HUES48 (cell line): ENCODE data around the gene STAT3.
"Not testable (repeated sequence)": the region's sequence is repeated elsewhere in the genome, so short reads cannot be mapped to it uniquely, and the experiment has no call there.

ENCODE experiments used
- H3K27ac ChIP-seq: one replicate; pipeline ENCODE4 v1.7.0; 2013; ENCODE audit warnings: low read depth, low read length, inconsistent platforms
- H3K27me3 ChIP-seq: 2 replicates; pipeline ENCODE4 v1.6.1; 2013; ENCODE audit warnings: mild to moderate bottlenecking, low read length; ENCODE audit not compliant: control insufficient read depth, insufficient read depth
- H3K36me3 ChIP-seq: 2 replicates; pipeline ENCODE4 v1.6.1; 2013; ENCODE audit warnings: low read length; ENCODE audit not compliant: control insufficient read depth, insufficient read depth
- H3K4me1 ChIP-seq: 2 replicates; pipeline ENCODE4 v1.6.1; 2013; ENCODE audit warnings: mild to moderate bottlenecking, low read length; ENCODE audit not compliant: control insufficient read depth, insufficient read depth
- H3K4me3 ChIP-seq: 2 replicates; pipeline ENCODE4 v1.5.1; 2013; ENCODE audit warnings: mild to moderate bottlenecking, low read depth, low read length
- H3K9ac ChIP-seq: 2 replicates; pipeline ENCODE4 v1.6.1; 2013; ENCODE audit warnings: mild to moderate bottlenecking, low read depth, low read length, moderate library complexity
- H3K9me3 ChIP-seq: 2 replicates; pipeline ENCODE4 v1.6.1; 2013; ENCODE audit warnings: low read length; ENCODE audit not compliant: control insufficient read depth, insufficient read depth

The STAT3 gene

DNA sequence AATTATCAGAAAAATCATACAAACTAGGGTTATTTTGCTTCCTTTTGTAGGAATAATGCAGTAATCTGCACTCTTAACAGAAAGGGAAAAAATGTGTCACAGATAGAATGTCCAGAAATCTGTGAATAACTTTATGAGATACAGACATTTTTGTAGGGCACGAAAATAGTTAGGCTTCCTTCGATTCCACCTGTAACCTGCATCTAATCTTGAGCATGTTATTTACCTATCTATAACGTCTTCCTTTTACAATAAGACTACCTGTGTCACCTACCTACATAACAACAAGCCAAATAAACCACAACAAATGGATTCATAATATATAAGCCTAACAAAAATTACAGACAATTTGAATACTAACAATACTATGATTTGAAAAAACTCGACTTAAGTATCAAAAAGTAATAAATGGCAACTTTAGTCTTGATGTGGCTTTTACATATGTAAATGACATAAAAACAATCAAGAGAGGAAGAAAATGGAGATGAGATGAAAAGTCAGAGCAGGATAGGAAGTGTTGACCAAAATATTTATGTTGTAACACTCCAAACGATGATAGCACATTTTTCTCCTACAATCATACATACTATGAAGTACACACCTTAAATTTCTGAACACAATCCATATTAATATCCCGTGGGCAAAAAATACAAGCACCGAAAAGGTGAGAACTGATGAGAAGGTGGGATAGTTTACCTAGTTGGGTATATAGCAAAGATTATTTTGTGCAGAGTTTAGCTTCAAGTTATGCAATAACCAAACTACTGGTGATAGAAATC is 114.6 kb downstream of the STAT3 start:
- Histone ChIP-seq H3K36me3 (no peaks in the 10 kb centered on the region), H3K4me3 (peak overlapping the region; percentile 89; the same call in 1 of the 2 replicates), H3K9me3 (no peaks in the 10 kb centered on the region), H3K27ac (no peak overlapping the region), H3K27me3 (no peaks in the 10 kb centered on the region), H3K4me1 (peaks cover 52% of the 10 kb centered on the region), H3K9ac (no peak overlapping the region)

DNA sequence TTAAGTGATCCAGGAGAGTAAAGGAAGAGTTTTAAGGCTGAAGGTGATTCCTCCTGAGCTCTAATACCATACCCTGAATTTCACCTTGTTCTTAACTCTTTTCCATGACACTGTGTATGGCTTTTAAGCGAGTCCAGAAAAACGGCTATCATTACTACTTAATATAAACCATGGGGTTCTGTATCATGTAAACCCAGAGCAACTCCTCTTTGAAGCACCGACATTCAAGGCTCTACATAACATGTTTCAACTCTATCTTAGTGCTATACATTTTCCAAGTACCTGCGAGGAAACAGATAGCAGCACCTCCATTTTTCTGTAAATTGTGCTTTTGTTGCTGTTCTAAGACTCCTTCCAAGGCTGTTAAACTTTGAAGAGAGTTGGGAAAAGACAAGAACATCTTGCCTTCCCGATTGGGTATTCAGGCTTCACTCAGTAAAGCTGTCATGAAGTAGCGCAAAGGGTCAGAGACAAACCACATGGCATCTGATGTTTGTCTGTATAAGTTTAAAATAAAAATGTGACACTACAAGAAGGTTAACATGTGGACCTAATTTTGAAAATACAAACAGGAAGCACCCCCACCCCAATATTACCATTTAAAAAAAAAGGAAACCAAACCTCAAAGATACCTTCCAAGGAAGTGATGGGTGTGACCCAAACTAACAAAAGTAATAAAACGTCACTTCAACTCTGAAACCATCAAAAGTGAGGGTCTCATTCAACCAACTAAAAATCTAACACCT is 115.9 kb downstream of the STAT3 start:
- Histone ChIP-seq H3K27ac (no peak overlapping the region), H3K9ac (no peak overlapping the region), H3K27me3 (no peaks in the 10 kb centered on the region), H3K4me3 (no peak overlapping the region), H3K9me3 (no peaks in the 10 kb centered on the region), H3K4me1 (peaks cover 51% of the 10 kb centered on the region), H3K36me3 (no peaks in the 10 kb centered on the region)

DNA sequence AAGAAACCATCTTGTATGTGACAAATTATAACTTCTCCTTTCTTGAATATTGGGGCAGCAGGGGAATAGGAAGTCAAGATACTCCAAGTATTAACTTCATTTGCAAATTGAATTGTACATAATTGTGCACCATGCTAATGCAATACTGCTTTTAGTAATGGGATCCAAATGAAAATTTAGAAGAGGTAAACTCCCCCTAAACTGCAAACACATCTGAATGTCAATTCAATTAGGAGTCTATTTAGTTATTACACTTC is 116.5 kb downstream of the STAT3 start:
- Histone ChIP-seq H3K27me3 (no peaks in the 10 kb centered on the region), H3K9me3 (no peaks in the 10 kb centered on the region), H3K27ac (no peak overlapping the region), H3K9ac (no peak overlapping the region), H3K4me3 (no peak overlapping the region), H3K4me1 (peaks cover 48% of the 10 kb centered on the region), H3K36me3 (no peaks in the 10 kb centered on the region)

DNA sequence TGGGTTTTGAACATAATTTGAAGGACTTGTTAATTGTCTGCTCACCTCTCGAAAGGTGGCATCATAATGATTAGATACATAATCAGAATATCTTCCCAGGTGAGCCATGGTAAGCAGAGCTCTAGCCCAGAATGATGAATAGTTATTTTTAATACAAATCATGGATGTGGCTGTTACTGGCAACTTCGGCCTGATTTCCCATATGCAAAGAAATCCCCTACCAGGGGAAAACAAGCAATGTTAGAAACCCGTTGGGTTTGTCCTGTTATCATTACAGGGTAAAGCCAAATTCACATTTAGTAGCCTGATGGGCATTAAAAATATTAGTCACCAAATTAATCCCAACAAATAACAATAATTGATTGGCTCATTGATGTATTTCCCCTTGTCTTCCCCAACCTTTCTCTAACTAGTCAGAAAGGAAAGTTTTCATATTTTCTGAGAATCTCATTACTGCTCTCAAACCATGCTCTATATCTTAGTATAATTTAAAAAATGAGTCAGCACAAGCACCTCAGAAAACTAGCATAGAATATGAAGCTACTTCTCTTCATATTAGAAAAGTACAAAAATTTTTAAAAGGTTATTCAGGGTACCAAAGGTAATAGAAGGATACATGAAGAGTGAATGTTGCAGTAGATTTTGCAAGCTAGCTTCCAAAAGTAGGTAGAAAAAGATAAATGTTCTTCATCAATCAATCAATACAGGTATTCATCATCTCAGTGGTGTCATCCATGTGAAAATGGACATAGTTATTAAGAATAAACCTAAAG is 117.0 kb downstream of the STAT3 start:
- Histone ChIP-seq H3K27ac (no peak overlapping the region), H3K9ac (no peak overlapping the region), H3K36me3 (no peaks in the 10 kb centered on the region), H3K4me1 (peaks cover 49% of the 10 kb centered on the region), H3K27me3 (no peaks in the 10 kb centered on the region), H3K9me3 (no peaks in the 10 kb centered on the region), H3K4me3 (no peak overlapping the region)

DNA sequence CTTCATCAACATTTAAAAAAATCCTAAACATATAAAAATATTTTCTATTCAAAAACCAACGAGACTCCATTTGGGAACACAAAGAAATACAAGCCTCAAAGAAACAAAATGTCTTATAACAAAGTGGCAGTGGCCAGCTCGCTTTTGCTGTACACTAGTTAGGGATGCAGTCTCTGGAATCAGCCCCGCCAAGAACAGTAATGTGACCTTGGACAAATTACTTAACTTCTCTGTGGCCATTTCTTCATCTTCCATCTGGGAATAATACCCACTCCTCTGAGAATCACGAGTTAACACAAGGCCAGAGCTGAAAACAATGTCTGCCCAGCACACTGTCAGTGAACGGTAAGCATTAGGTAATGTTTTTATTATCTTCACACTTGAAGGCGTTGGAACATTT is 117.6 kb downstream of the STAT3 start:
- Histone ChIP-seq H3K27me3 (no peaks in the 10 kb centered on the region), H3K9ac (no peak overlapping the region), H3K4me3 (no peak overlapping the region), H3K27ac (no peak overlapping the region), H3K36me3 (no peaks in the 10 kb centered on the region), H3K4me1 (peaks cover 49% of the 10 kb centered on the region), H3K9me3 (no peaks in the 10 kb centered on the region)

DNA sequence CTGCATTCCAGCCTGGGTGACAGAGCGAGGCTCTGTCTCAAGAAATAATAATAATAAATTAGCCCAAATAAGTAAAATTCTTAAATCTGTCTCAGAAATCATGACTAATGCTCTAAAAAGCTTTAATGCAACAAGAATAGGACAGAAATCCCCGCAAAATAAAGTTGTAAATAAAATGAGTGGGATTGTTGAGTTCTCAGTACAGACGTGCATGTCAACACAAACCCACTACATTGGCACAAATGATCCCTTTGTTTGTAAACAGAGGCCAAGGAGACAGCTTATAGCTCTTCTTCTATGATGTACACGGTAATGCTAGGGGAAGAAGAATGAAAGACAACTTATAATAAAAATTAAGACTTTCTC is 118.1 kb downstream of the STAT3 start:
- Histone ChIP-seq H3K36me3 (no peaks in the 10 kb centered on the region), H3K9ac (no peak overlapping the region), H3K4me3 (no peak overlapping the region), H3K27ac (no peak overlapping the region), H3K4me1 (peaks cover 48% of the 10 kb centered on the region), H3K9me3 (no peaks in the 10 kb centered on the region), H3K27me3 (no peaks in the 10 kb centered on the region)

DNA sequence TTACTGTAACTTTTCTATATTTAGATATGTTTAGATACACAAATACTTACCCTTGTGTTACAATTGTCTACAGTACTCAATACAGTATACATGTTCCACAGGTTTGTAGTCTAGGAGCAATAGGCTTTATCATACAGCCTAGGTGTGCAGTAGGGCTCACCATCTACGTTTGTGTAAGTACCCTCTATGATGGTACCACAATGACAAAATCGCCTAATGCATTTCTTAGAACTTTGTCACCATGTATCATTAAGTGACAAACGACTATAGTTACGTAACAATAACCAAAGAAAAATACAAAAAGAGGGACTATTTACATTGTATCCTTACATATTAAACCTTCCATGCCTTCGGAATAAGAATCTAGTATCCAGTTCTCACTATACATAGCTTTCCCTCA is 120.0 kb downstream of the STAT3 start:
- Histone ChIP-seq H3K4me1 (peaks cover 29% of the 10 kb centered on the region), H3K27me3 (no peaks in the 10 kb centered on the region), H3K9ac (no peak overlapping the region), H3K9me3 (no peaks in the 10 kb centered on the region), H3K27ac (no peak overlapping the region), H3K4me3 (no peak overlapping the region), H3K36me3 (no peaks in the 10 kb centered on the region)

DNA sequence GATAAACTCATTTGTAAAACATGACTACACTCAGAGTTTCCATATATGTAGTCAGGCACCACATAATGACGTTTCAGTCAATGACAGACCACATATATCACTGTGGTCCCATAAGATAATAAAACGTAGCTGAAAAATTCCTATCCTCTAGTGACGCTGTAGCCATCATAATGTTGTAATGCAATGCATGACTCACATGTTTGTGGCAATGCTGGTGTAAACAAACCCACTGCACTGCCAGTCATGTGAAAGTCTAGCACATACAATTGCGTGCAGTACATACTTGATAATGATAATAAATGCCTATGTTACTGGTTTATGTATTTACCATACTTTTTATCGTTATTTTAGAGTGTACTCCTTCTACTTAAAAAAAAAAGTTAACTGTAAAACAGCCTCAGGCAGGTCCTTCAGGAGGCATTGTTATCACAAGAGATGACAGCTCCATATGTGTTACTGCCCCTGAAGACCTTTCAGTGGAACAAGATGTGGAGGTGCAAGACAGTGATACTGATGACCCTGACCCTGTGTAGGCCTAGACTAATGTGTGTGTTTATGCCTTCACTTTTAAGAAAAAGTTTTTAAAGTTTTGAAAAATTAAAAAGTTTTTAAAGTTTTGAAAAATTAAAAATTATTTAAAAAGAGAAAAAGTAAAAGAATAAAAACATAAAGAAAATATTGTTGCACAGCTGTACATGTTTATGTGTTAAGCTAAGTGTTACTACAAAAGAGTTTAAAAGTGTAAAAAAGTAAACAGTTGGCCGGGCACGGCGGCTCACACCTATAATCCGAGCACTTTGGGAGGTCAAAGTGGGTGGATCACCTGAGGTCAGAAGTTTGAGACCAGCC is 121.1 kb downstream of the STAT3 start:
- Histone ChIP-seq H3K36me3 (no peaks in the 10 kb centered on the region), H3K4me1 (peaks cover 18% of the 10 kb centered on the region), H3K27me3 (no peaks in the 10 kb centered on the region), H3K4me3 (no peak overlapping the region), H3K27ac (no peak overlapping the region), H3K9ac (no peak overlapping the region), H3K9me3 (no peaks in the 10 kb centered on the region)

DNA sequence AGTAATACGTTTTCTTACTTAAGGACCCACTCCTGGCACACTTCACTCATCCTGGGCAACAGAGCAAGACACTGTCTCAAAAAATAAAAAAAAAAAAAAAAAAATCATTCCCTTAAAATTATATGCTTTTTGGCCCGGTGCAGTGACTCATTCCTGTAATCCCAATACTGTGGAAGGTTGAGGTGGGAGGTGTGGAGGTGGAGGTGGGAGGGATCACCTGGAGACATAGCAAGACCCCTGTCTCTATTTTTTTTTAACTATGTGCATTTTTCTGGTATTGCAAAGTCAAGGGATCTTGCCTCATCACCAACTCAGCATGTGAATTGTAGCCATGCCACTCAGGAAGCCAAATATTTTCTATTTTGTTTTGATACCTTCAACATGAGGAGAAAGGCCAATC is 121.8 kb downstream of the STAT3 start:
- Histone ChIP-seq H3K4me3 (no peak overlapping the region), H3K27ac (no peak overlapping the region), H3K27me3 (no peaks in the 10 kb centered on the region), H3K4me1 (peaks cover 11% of the 10 kb centered on the region), H3K9ac (no peak overlapping the region), H3K36me3 (no peaks in the 10 kb centered on the region), H3K9me3 (no peaks in the 10 kb centered on the region)

DNA sequence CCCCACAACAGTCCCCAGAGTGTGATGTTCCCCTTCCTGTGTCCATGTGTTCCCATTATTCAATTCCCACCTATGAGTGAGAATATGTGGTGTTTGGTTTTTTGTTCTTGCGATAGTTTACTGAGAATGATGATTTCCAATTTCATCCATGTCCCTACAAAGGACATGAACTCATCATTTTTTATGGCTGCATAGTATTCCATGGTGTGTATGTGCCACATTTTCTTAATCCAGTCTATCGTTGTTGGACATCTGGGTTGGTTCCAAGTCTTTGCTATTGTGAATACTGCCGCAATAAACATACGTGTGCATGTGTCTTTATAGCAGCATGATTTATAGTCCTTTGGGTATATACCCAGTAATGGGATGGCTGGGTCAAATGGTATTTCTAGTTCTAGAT is 123.9 kb downstream of the STAT3 start:
- H3K4me1 ChIP-seq, H3K4me3 ChIP-seq, H3K9me3 ChIP-seq, H3K36me3 ChIP-seq, H3K9ac ChIP-seq, H3K27ac ChIP-seq, H3K27me3 ChIP-seq: not testable (repeated sequence)
